MM.1S (cell line): ENCODE measurements around the gene OLFML1.
"Not testable (repeated sequence)": the region's sequence is repeated elsewhere in the genome, so short reads cannot be mapped to it uniquely, and the experiment has no call there.

Experiments used
- DNase-seq: peaks from one replicate; pipeline ENCODE4 v3.0.0-alpha.2; 2015
- H2AFZ ChIP-seq: fragments of 300-600 bp; sonication (generic); 2 replicates; pipeline ENCODE4 v1.6.0; 2016; ENCODE audit warnings: antibody characterized with exemption, low read length
- H3F3A ChIP-seq: fragments of 300-600 bp; sonication (generic); 2 replicates; pipeline ENCODE4 v1.6.1; 2016; ENCODE audit warnings: mild to moderate bottlenecking, antibody characterized with exemption, low read length, moderate library complexity, mixed read lengths; ENCODE audit not compliant: insufficient read depth
- H3K27ac ChIP-seq: fragments of 300-600 bp; sonication (generic); 2 replicates; pipeline ENCODE4 v1.5.1; 2016; ENCODE audit warnings: mild to moderate bottlenecking, low read length
- H3K27me3 ChIP-seq: fragments of 300-600 bp; sonication (generic); replicated peaks from 2 replicates; pipeline ENCODE4 v1.6.0; 2016; ENCODE audit warnings: low read length; ENCODE audit not compliant: insufficient read depth
- H3K36me3 ChIP-seq: fragments of 300-600 bp; sonication (generic); replicated peaks from 2 replicates; pipeline ENCODE4 v1.6.1; 2016; ENCODE audit warnings: mild to moderate bottlenecking, low read length, mixed read lengths; ENCODE audit not compliant: insufficient read depth
- H3K4me1 ChIP-seq: fragments of 300-600 bp; sonication (generic); 2 replicates; pipeline ENCODE4 v1.6.1; 2016; ENCODE audit warnings: low read length, mixed read lengths
- H3K4me2 ChIP-seq: fragments of 300-600 bp; sonication (generic); 2 replicates; pipeline ENCODE4 v1.6.0; 2016; ENCODE audit warnings: low read depth, low read length
- H3K4me3 ChIP-seq: fragments of 300-600 bp; sonication (generic); 2 replicates; pipeline ENCODE4 v1.5.1; 2016; ENCODE audit warnings: low read length, mixed read lengths
- H3K79me2 ChIP-seq: fragments of 300-600 bp; sonication (generic); 2 replicates; pipeline ENCODE4 v1.6.1; 2016; ENCODE audit warnings: mixed run types, low read length, mixed read lengths
- H3K9ac ChIP-seq: fragments of 300-600 bp; sonication (generic); 2 replicates; pipeline ENCODE4 v1.6.1; 2016; ENCODE audit warnings: low read length, mixed read lengths
- H3K9me2 ChIP-seq: fragments of 300-600 bp; sonication (generic); replicated peaks from 2 replicates; pipeline ENCODE4 v1.6.1; 2016; ENCODE audit warnings: mild to moderate bottlenecking, low read length, mixed read lengths; ENCODE audit not compliant: insufficient read depth
- H3K9me3 ChIP-seq: fragments of 300-600 bp; sonication (generic); replicated peaks from 2 replicates; pipeline ENCODE4 v1.6.1; 2016; ENCODE audit warnings: mild to moderate bottlenecking, low read length, mixed read lengths; ENCODE audit not compliant: insufficient read depth
- H4K20me1 ChIP-seq: fragments of 300-600 bp; sonication (generic); 2 replicates; pipeline ENCODE4 v1.6.1; 2016; ENCODE audit warnings: mild to moderate bottlenecking, low read length, moderate library complexity, mixed read lengths; ENCODE audit not compliant: insufficient read depth
- EZH2 ChIP-seq: fragments of 300-600 bp; sonication (generic); optimal IDR thresholded peaks from 2 replicates; pipeline ENCODE3; 2017; ENCODE audit warnings: low read depth, mild to moderate bottlenecking, antibody characterized with exemption, low read length, mixed read lengths
- EZH2phosphoT487 ChIP-seq: fragments of 300-600 bp; sonication (generic); IDR thresholded peaks from 2 replicates; pipeline ENCODE4 v1.6.1; 2018; ENCODE audit warnings: antibody characterized with exemption, low read length
- TF ChIP-seq, protein P1 (sequence below): fragments of 300-600 bp; sonication (generic); IDR thresholded peaks from 2 replicates; pipeline ENCODE4 v1.5.1; 2016; ENCODE audit warnings: antibody characterized with exemption, low read length, mixed read lengths

The OLFML1 gene

DNA sequence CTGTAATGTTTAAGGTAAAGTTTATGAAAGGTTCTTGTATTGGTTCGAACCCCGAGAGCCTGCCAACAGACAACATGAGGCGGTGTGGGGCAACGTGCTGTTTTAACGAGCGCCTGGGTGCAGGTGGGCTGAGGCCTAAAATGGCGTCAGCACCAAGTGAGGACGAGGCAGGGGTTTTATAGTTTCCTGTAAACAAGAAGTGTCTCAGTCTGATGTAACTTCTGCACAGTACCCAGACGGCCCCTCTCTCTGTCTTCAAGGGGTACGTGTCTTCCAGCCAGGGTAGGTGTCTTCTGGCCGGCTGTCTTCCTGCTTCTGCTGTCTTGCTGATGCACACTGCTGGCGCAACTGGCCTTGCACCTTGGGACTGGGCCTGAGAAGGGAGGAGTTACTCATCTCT lies 31.2 kb downstream of the OLFML1 start:
- H2AFZ ChIP-seq: no peak overlapping the region
- H3K4me1 ChIP-seq: peaks cover 44% of the 10 kb centered on the region
- TF ChIP-seq EZH2 (no peak), EZH2phosphoT487 (no peak)
- TF ChIP-seq, protein P1, sequence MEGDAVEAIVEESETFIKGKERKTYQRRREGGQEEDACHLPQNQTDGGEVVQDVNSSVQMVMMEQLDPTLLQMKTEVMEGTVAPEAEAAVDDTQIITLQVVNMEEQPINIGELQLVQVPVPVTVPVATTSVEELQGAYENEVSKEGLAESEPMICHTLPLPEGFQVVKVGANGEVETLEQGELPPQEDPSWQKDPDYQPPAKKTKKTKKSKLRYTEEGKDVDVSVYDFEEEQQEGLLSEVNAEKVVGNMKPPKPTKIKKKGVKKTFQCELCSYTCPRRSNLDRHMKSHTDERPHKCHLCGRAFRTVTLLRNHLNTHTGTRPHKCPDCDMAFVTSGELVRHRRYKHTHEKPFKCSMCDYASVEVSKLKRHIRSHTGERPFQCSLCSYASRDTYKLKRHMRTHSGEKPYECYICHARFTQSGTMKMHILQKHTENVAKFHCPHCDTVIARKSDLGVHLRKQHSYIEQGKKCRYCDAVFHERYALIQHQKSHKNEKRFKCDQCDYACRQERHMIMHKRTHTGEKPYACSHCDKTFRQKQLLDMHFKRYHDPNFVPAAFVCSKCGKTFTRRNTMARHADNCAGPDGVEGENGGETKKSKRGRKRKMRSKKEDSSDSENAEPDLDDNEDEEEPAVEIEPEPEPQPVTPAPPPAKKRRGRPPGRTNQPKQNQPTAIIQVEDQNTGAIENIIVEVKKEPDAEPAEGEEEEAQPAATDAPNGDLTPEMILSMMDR: no peak
- H3K27ac ChIP-seq: no peak overlapping the region
- H3K4me2 ChIP-seq: no peak overlapping the region
- H3F3A ChIP-seq: peaks cover 33% of the 10 kb centered on the region
- no peaks in the 10 kb centered on the region for H3K36me3 ChIP-seq
- no peak for DNase-seq
- no peaks in the 10 kb centered on the region for H3K9me2 ChIP-seq
- H3K79me2 ChIP-seq: peaks cover 34% of the 10 kb centered on the region
- no peaks in the 10 kb centered on the region for H3K27me3 ChIP-seq
- no peaks in the 10 kb centered on the region for H3K9me3 ChIP-seq
- H3K4me3 ChIP-seq: no peak overlapping the region
- H4K20me1 ChIP-seq: no peaks in the 10 kb centered on the region
- H3K9ac ChIP-seq: no peak overlapping the region

DNA sequence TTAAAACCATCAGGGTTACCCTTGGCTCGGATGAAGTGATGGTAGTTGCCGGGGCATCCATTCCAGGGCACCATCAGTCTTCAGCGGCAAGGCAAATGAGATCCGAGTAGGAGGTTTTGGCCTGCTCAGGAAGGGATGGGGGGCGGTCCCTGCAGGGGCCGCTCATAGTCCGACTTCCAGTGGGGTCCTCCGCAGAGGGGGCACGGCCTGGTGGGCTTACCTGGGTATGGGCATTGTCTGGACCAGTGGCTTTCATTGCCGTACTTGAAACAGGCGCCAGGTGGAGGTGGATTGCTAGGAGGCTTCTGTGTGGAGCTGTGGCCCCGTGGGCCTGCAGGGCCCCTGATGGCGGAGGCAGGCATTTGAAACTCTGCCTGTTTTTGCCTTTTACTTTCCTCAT lies 32.4 kb downstream of the OLFML1 start:
- not testable (repeated sequence) for H3K4me3 ChIP-seq, DNase-seq, H3K27ac ChIP-seq, H3K27me3 ChIP-seq, H3K9ac ChIP-seq, H3K9me2 ChIP-seq, H4K20me1 ChIP-seq, H3K9me3 ChIP-seq, H3K36me3 ChIP-seq, H3K4me2 ChIP-seq, H2AFZ ChIP-seq
- Histone ChIP-seq H3F3A (peaks cover 21% of the 10 kb centered on the region), H3K79me2 (peaks cover 46% of the 10 kb centered on the region), H3K4me1 (peaks cover 44% of the 10 kb centered on the region)

DNA sequence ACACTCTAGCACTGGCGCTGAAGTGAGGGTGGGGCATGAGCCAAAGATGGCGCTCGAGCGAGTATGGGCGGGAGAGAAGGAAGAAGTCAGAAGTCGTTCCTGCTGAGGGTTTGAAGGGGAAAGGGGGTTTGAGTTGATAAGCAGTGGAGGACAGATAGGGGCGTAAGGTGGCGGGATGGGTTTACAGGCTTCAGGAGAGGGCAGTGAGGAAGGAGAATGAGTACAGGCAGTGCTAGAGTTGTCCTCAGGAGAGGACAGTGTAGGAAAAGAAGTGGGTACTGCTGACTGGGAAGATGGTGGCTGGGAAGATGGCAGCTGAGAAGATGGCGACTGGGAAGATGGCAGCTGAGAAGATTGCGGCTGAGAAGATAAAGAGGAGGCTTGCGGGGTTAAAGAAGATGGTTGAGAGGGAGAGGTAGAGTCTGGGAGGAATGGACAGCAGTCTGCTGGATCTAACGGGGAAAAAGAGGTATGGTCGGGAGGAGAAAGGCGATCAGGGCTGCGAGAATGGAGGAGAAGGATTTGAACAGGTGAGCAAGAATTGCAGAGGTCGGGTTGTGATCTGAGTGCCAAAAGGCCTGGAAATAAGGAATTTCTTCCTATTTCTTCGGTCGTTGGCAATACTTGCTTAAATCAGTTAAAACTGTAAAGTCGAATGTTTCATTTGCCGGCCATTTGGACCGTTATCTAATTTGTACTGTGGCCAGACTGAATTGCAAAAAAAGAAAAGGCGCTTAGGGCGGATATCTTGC lies 33.7 kb downstream of the OLFML1 start:
- Histone ChIP-seq H3K4me1 (peaks cover 42% of the 10 kb centered on the region), H3K9me2 (no peaks in the 10 kb centered on the region), H3K4me3 (no peak overlapping the region), H3K27me3 (no peaks in the 10 kb centered on the region), H4K20me1 (no peaks in the 10 kb centered on the region), H3K4me2 (no peak overlapping the region), H3K27ac (no peak overlapping the region), H3K36me3 (no peaks in the 10 kb centered on the region), H3K79me2 (peaks cover 53% of the 10 kb centered on the region), H3K9me3 (no peaks in the 10 kb centered on the region), H2AFZ (no peak overlapping the region), H3K9ac (no peak overlapping the region), H3F3A (peaks cover 14% of the 10 kb centered on the region)
- TF ChIP-seq EZH2: no peak
- no peak for TF ChIP-seq EZH2phosphoT487
- TF ChIP-seq, protein P1: no peak
- DNase-seq: no peak
